ENCODE data around the gene WDR70.

WDR70 gene

GRCh38 chr5:37730896-37731455, 351.9 kb downstream of the WDR70 start:
- DNase-seq, result no peak

- no peak for DNase-seq
Observed at GRCh38 chr5:37734114-37734513, 355.0 kb downstream of the WDR70 start.

- DNase-seq, result no peak
Observed at GRCh38 chr5:37735649-37736347, 356.7 kb downstream of the WDR70 start.

GRCh38 chr5:37736397-37736796, 357.3 kb downstream of the WDR70 start:
- DNase-seq, result no peak

- DNase-seq, result no peak
Observed at GRCh38 chr5:37737326-37738056, 358.4 kb downstream of the WDR70 start.

- no peak for DNase-seq
Observed at GRCh38 chr5:37738057-37738691, 359.1 kb downstream of the WDR70 start.

- no peak for DNase-seq
Observed at GRCh38 chr5:37738865-37739488, 359.9 kb downstream of the WDR70 start.

- no peak for DNase-seq
Observed at GRCh38 chr5:37739817-37740261, 360.7 kb downstream of the WDR70 start.

- no peak for DNase-seq
Observed at GRCh38 chr5:37740331-37741066, 361.4 kb downstream of the WDR70 start.

- no peak for DNase-seq
Observed at GRCh38 chr5:37742111-37742510, 363.0 kb downstream of the WDR70 start.

- no peak for DNase-seq
Observed at GRCh38 chr5:37751227-37751626, 372.1 kb downstream of the WDR70 start.

- no peak for DNase-seq
Observed at GRCh38 chr5:37754976-37755375, 375.9 kb downstream of the WDR70 start.

GRCh38 chr5:37755581-37755980, 376.5 kb downstream of the WDR70 start:
- DNase-seq, result no peak

- no peak for DNase-seq
Observed at GRCh38 chr5:37756248-37756647, 377.1 kb downstream of the WDR70 start.

- no peak for DNase-seq
Observed at GRCh38 chr5:37757980-37758582, 379.0 kb downstream of the WDR70 start.

GRCh38 chr5:37767251-37767650, 388.1 kb downstream of the WDR70 start:
- DNase-seq, result no peak

GRCh38 chr5:37767961-37768360, 388.8 kb downstream of the WDR70 start:
- no peak for DNase-seq

GRCh38 chr5:37768371-37768770, 389.3 kb downstream of the WDR70 start:
- DNase-seq, result no peak

- DNase-seq, result no peak
Observed at GRCh38 chr5:37769108-37769507, 390.0 kb downstream of the WDR70 start.

GRCh38 chr5:37769840-37770239, 390.7 kb downstream of the WDR70 start:
- no peak for DNase-seq

- DNase-seq, result no peak
Observed at GRCh38 chr5:37770786-37771185, 391.7 kb downstream of the WDR70 start.

GRCh38 chr5:37771203-37771611, 392.1 kb downstream of the WDR70 start:
- DNase-seq, result no peak
